ACC112 (cell line): ENCODE results near the gene TRIM42.

ENCODE experiments used
- H2AFZ ChIP-seq: fragments of 200-600 bp; sonication (generic); one replicate; pipeline ENCODE4 v1.6.0; 2017; ENCODE audit warnings: antibody characterized with exemption, low read length; ENCODE audit not compliant: unreplicated experiment
- H3K27ac ChIP-seq: fragments of 200-600 bp; sonication (generic); 2 replicates; pipeline ENCODE4 v1.5.1; 2014; ENCODE audit warnings: low read depth, mild to moderate bottlenecking, antibody characterized with exemption, low read length, moderate library complexity
- H3K27me3 ChIP-seq: fragments of 200-600 bp; sonication (generic); 2 replicates; pipeline ENCODE4 v1.6.1; 2014; ENCODE audit warnings: mild to moderate bottlenecking, antibody characterized with exemption, low read length, moderate library complexity, mixed read lengths; ENCODE audit not compliant: insufficient read depth
- H3K36me3 ChIP-seq: fragments of 200-600 bp; sonication (generic); 2 replicates; pipeline ENCODE4 v1.6.1; 2016; ENCODE audit warnings: mild to moderate bottlenecking, antibody characterized with exemption, low read length, moderate library complexity, mixed read lengths; ENCODE audit not compliant: insufficient read depth
- H3K4me1 ChIP-seq: fragments of 200-600 bp; sonication (generic); one replicate; pipeline ENCODE4 v1.6.1; 2016; ENCODE audit warnings: low read length, mixed read lengths; ENCODE audit not compliant: insufficient read depth, unreplicated experiment, control insufficient read depth
- H3K4me3 ChIP-seq: fragments of 200-600 bp; sonication (generic); 2 replicates; pipeline ENCODE4 v1.5.1; 2014; ENCODE audit warnings: mild to moderate bottlenecking, low read depth, low read length
- H3K79me2 ChIP-seq: fragments of 200-600 bp; sonication (generic); one replicate; pipeline ENCODE4 v1.6.0; 2016; ENCODE audit warnings: low read length; ENCODE audit not compliant: control insufficient read depth, unreplicated experiment, insufficient read depth

Gene TRIM42

GRCh38 chr3:140709751-140710150 lies 31.9 kb downstream of the TRIM42 start:
- Histone ChIP-seq H3K79me2 (no peaks in the 10 kb centered on the region), H3K36me3 (no peaks in the 10 kb centered on the region), H3K27ac (no peak overlapping the region), H3K4me1 (no peaks in the 10 kb centered on the region), H3K4me3 (no peak overlapping the region), H3K27me3 (no peaks in the 10 kb centered on the region), H2AFZ (no peak overlapping the region)

GRCh38 chr3:140710711-140711389 lies 33.0 kb downstream of the TRIM42 start:
- no peaks in the 10 kb centered on the region for H3K4me1 ChIP-seq
- no peaks in the 10 kb centered on the region for H3K27me3 ChIP-seq
- no peak overlapping the region for H3K4me3 ChIP-seq
- H3K79me2 ChIP-seq, result no peaks in the 10 kb centered on the region
- no peak overlapping the region for H3K27ac ChIP-seq
- H3K36me3 ChIP-seq, result no peaks in the 10 kb centered on the region
- no peak overlapping the region for H2AFZ ChIP-seq

GRCh38 chr3:140711390-140712035 lies 33.6 kb downstream of the TRIM42 start:
- Histone ChIP-seq H3K27me3 (no peaks in the 10 kb centered on the region), H3K36me3 (no peaks in the 10 kb centered on the region), H3K27ac (no peak overlapping the region), H3K4me3 (no peak overlapping the region), H3K79me2 (no peaks in the 10 kb centered on the region), H3K4me1 (no peaks in the 10 kb centered on the region), H2AFZ (no peak overlapping the region)

- Histone ChIP-seq H3K27ac (no peak overlapping the region), H3K27me3 (no peaks in the 10 kb centered on the region), H2AFZ (no peak overlapping the region), H3K4me1 (no peaks in the 10 kb centered on the region), H3K4me3 (no peak overlapping the region), H3K36me3 (no peaks in the 10 kb centered on the region), H3K79me2 (no peaks in the 10 kb centered on the region)
Observed at GRCh38 chr3:140712301-140712700, 34.4 kb downstream of the TRIM42 start.

- no peaks in the 10 kb centered on the region for H3K27me3 ChIP-seq
- H3K27ac ChIP-seq, result no peak overlapping the region
- no peak overlapping the region for H2AFZ ChIP-seq
- H3K4me3 ChIP-seq, result no peak overlapping the region
- H3K79me2 ChIP-seq, result no peaks in the 10 kb centered on the region
- H3K4me1 ChIP-seq, result no peaks in the 10 kb centered on the region
- no peaks in the 10 kb centered on the region for H3K36me3 ChIP-seq
Observed at GRCh38 chr3:140715035-140715434, 37.2 kb downstream of the TRIM42 start.

- Histone ChIP-seq H3K36me3 (no peaks in the 10 kb centered on the region), H3K4me1 (no peaks in the 10 kb centered on the region), H3K27me3 (no peaks in the 10 kb centered on the region), H2AFZ (no peak overlapping the region), H3K27ac (no peak overlapping the region), H3K79me2 (no peaks in the 10 kb centered on the region), H3K4me3 (no peak overlapping the region)
Observed at GRCh38 chr3:140717921-140718320, 40.1 kb downstream of the TRIM42 start.

GRCh38 chr3:140719841-140720614 lies 42.2 kb downstream of the TRIM42 start:
- no peak overlapping the region for H2AFZ ChIP-seq
- H3K27me3 ChIP-seq, result no peaks in the 10 kb centered on the region
- peak overlapping the region; percentile 48 for H3K27ac ChIP-seq
- no peaks in the 10 kb centered on the region for H3K4me1 ChIP-seq
- no peaks in the 10 kb centered on the region for H3K79me2 ChIP-seq
- no peaks in the 10 kb centered on the region for H3K36me3 ChIP-seq
- no peak overlapping the region for H3K4me3 ChIP-seq

- H2AFZ ChIP-seq, result no peak overlapping the region
- no peaks in the 10 kb centered on the region for H3K27me3 ChIP-seq
- no peak overlapping the region for H3K4me3 ChIP-seq
- no peaks in the 10 kb centered on the region for H3K36me3 ChIP-seq
- H3K79me2 ChIP-seq, result no peaks in the 10 kb centered on the region
- H3K27ac ChIP-seq, result no peak overlapping the region
- H3K4me1 ChIP-seq, result no peaks in the 10 kb centered on the region
Observed at GRCh38 chr3:140723576-140723975, 45.7 kb downstream of the TRIM42 start.

- H3K79me2 ChIP-seq, result no peaks in the 10 kb centered on the region
- H3K27ac ChIP-seq, result no peak overlapping the region
- no peaks in the 10 kb centered on the region for H3K36me3 ChIP-seq
- H3K4me1 ChIP-seq, result no peaks in the 10 kb centered on the region
- H2AFZ ChIP-seq, result no peak overlapping the region
- H3K27me3 ChIP-seq, result no peaks in the 10 kb centered on the region
- no peak overlapping the region for H3K4me3 ChIP-seq
Observed at GRCh38 chr3:140724856-140725812, 47.3 kb downstream of the TRIM42 start.

- Histone ChIP-seq H3K27ac (no peak overlapping the region), H3K27me3 (no peaks in the 10 kb centered on the region), H3K4me3 (no peak overlapping the region), H3K4me1 (no peaks in the 10 kb centered on the region), H3K79me2 (no peaks in the 10 kb centered on the region), H2AFZ (no peak overlapping the region), H3K36me3 (no peaks in the 10 kb centered on the region)
Observed at GRCh38 chr3:140726066-140726465, 48.2 kb downstream of the TRIM42 start.
